Bronchial epithelial cell (primary cell): ENCODE results near the gene ADAMTS16. TPM values are rescaled to one million over a fixed set of nuclear protein-coding genes. Genes with fewer than 3 reads are reported as not detected.
A peak's percentile ranks its signal among the peaks of the same experiment; 100 is the strongest.

Experiments used
- DNase-seq: peaks from one replicate; pipeline ENCODE4 v3.0.0-alpha.2; 2010; ENCODE audit warnings: low read depth
- FAIRE-seq: peaks from 2 replicates; lab custom pipeline; 2011; peaks lifted over from hg19 to GRCh38; lab: Jason Lieb, UNC
- H3K27me3 ChIP-seq: 2 replicates; pipeline ENCODE4 v1.5.1; 2011; ENCODE audit warnings: low read length; ENCODE audit not compliant: control insufficient read depth, insufficient read depth
- H3K36me3 ChIP-seq: 2 replicates; pipeline ENCODE4 v1.5.1; 2011; ENCODE audit warnings: low read length; ENCODE audit not compliant: control insufficient read depth, insufficient read depth
- H3K4me3 ChIP-seq: 2 replicates; pipeline ENCODE4 v1.5.1; 2011; ENCODE audit warnings: mild to moderate bottlenecking, low read depth, low read length, control low read depth
- total RNA-seq: library from RNA; depleted of rRNA; stranded (reverse); fragments of >200 nt; gene quantifications from 2 replicates; pipeline ENCODE4 v1.2.1, GENCODE V29; 2014
- TF ChIP-seq, protein P1 (sequence below): IDR thresholded peaks from 2 replicates; pipeline ENCODE4 v1.5.1; 2011; ENCODE audit warnings: mild to moderate bottlenecking, moderate library complexity, low read length, control low read depth, inconsistent platforms; ENCODE audit not compliant: insufficient read depth, severe bottlenecking

Gene ADAMTS16
- total RNA-seq, 1 donor from 2014 or later: not detected

DNA sequence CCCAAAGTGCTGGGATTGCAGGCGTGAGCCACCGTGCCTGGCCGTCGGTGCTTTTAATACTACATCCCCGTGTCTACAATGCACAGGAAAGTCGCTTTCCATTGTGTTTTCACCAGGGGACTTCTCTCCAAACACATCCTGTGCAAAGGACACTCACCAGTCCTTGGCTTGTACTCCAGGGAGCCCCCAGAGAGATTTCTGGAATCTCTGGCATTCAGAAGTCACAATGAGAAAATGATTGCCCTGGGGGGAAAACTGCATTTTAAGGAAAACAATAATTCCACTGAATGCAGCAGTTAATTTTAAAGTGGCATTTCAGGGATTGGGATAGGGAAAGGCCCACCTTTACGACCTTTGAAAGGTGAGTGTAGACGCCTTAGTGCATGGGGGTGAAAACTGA lies 112.0 kb downstream of the ADAMTS16 start:
- no peaks in the 10 kb centered on the region for H3K36me3 ChIP-seq
- FAIRE-seq (no peak), DNase-seq (no peak)
- no peak overlapping the region for H3K4me3 ChIP-seq
- TF ChIP-seq, protein P1, sequence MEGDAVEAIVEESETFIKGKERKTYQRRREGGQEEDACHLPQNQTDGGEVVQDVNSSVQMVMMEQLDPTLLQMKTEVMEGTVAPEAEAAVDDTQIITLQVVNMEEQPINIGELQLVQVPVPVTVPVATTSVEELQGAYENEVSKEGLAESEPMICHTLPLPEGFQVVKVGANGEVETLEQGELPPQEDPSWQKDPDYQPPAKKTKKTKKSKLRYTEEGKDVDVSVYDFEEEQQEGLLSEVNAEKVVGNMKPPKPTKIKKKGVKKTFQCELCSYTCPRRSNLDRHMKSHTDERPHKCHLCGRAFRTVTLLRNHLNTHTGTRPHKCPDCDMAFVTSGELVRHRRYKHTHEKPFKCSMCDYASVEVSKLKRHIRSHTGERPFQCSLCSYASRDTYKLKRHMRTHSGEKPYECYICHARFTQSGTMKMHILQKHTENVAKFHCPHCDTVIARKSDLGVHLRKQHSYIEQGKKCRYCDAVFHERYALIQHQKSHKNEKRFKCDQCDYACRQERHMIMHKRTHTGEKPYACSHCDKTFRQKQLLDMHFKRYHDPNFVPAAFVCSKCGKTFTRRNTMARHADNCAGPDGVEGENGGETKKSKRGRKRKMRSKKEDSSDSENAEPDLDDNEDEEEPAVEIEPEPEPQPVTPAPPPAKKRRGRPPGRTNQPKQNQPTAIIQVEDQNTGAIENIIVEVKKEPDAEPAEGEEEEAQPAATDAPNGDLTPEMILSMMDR: no peak
- no peaks in the 10 kb centered on the region for H3K27me3 ChIP-seq

DNA sequence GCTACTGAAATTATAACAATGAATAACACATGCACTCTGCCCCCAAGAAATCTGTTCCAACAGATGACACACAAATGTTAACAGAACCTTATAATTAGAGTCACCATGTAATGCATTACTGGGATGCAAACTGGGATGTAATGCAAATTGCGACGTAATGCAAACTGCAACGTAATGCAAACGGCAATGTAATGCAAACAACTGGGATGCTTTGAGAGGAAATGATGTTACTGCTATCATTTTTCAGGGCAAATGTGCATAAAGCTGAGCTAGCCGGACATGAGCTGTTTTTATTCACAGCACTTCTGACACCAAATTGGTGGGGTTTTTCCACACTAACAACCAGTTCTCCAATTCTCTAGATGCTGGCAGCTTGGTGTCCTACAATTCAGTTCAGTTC lies 117.2 kb downstream of the ADAMTS16 start:
- DNase-seq: no peak
- H3K4me3 ChIP-seq: no peak overlapping the region
- H3K36me3 ChIP-seq: no peaks in the 10 kb centered on the region
- FAIRE-seq: no peak
- TF ChIP-seq, protein P1: no peak
- H3K27me3 ChIP-seq: no peaks in the 10 kb centered on the region

DNA sequence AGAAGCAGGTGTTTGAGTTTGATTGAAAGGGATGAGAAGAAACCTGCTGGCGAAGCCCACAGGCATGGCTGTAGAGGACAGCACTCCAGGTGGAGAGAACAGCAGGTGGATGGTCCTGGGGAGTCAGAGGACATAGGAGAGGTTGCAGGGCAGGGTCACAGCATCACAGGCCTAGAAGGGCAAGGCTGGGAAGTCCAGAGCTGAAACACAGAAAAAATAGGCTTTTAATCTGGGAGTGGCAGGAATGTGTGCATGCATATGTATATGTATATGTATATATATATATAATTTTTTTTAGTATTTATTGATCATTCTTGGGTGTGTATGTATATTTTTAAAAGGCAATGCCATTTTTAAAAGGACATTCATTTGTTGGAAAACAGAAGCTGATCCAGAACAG lies 118.4 kb downstream of the ADAMTS16 start:
- Histone ChIP-seq H3K36me3 (no peaks in the 10 kb centered on the region), H3K4me3 (no peak overlapping the region), H3K27me3 (no peaks in the 10 kb centered on the region)
- DNase-seq (no peak), FAIRE-seq (no peak)
- TF ChIP-seq, protein P1: no peak

DNA sequence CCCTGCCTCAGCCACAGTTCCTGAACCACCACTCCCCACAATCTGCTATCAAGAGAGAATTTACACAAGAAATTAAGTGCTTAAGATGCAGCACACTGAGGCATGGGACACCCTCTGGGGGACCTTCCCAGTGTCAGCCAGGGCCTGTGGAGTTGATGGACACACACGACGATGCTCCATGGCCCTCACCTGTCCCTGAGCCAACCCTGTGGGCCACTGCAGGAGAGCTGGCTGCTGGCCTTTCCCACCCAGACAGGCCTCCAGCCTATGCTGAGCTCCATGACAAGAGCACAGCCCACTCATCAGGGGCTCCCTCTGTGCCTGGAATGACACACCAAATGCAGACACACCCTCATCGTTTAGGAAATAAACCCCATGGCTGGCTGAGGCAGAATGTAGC lies 124.6 kb downstream of the ADAMTS16 start:
- Histone ChIP-seq H3K4me3 (no peak overlapping the region), H3K27me3 (no peaks in the 10 kb centered on the region), H3K36me3 (no peaks in the 10 kb centered on the region)
- no peak for DNase-seq
- TF ChIP-seq, protein P1: no peak
- no peak for FAIRE-seq

DNA sequence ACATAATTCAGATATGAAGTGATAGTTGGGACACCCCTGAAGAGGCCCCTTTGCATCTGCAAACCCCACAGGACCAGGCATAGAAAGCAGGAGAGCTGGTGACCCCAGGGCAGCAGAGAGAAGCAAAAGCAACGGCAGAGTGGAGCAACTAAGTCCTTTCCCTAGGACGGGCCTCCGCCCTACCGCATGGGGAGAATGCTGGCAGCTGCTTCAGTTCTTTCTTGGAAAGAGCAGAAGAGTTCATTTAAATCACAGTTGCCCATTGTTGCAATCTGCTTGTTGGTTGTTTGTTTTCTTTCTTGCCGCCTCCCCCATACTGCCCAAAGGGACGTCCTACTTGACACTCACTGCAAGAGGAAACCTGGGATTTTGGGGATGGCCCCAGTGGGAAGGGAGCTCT lies 126.2 kb downstream of the ADAMTS16 start:
- FAIRE-seq: peak; percentile 43
- DNase-seq: no peak
- Histone ChIP-seq H3K27me3 (no peaks in the 10 kb centered on the region), H3K4me3 (no peak overlapping the region), H3K36me3 (no peaks in the 10 kb centered on the region)
- TF ChIP-seq, protein P1: no peak

DNA sequence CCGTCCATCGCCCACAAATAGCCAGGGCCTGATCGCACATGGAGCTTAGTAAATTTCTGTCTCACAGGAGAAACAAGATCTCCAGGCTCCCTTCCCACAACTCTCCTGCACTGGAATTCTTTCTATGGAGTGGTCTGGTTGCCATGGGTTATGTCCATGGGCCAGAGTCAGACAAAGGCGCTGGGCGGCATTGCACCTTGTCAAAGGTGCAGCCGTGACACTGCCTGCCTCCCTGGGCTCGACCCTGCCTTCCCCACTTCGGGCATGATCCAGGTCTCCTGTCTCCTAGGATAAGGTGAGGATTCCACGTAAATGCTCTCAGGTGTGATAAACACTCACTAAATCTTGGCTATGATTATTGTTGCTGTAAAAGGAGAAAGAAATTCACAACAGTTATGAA lies 130.0 kb downstream of the ADAMTS16 start:
- Histone ChIP-seq H3K27me3 (no peaks in the 10 kb centered on the region), H3K4me3 (no peak overlapping the region), H3K36me3 (no peaks in the 10 kb centered on the region)
- FAIRE-seq (no peak), DNase-seq (no peak)
- TF ChIP-seq, protein P1: no peak
